PC-9 (cell line): ENCODE measurements around the gene TRIM15.

ENCODE experiments used
- EZH2 ChIP-seq: fragments of 200-600 bp; sonication (generic); IDR thresholded peaks from 2 replicates; pipeline ENCODE4 v1.8.0; 2017; ENCODE audit warnings: antibody characterized with exemption, low read depth
- TF ChIP-seq, protein P1 (sequence below): fragments of 200-600 bp; sonication (generic); conservative IDR thresholded peaks from 2 replicates; pipeline ENCODE4 v1.6.1; 2017; ENCODE audit warnings: mixed run types, antibody characterized with exemption, mild to moderate bottlenecking, moderate library complexity

DNA sequence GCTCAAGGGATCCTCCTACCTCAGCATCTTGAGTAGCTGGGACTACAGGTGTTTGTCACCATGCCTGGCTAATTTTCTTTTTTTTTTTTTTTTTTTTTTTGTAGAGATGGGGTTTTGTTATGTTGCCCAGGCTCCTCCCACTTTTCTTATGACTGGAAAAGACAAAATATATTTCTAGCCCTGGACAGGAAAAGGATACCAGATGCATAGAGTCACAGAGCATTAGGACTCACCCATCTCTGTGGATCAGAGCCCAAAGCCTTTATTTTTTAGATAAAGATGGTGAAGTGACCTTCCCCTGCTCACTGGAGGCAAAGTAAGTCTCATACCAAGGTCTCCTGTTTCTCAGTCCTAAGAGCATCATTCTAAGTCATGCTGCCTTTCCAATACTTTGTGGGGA, 5.8 kb upstream of the TRIM15 start:
- TF ChIP-seq, protein P1, sequence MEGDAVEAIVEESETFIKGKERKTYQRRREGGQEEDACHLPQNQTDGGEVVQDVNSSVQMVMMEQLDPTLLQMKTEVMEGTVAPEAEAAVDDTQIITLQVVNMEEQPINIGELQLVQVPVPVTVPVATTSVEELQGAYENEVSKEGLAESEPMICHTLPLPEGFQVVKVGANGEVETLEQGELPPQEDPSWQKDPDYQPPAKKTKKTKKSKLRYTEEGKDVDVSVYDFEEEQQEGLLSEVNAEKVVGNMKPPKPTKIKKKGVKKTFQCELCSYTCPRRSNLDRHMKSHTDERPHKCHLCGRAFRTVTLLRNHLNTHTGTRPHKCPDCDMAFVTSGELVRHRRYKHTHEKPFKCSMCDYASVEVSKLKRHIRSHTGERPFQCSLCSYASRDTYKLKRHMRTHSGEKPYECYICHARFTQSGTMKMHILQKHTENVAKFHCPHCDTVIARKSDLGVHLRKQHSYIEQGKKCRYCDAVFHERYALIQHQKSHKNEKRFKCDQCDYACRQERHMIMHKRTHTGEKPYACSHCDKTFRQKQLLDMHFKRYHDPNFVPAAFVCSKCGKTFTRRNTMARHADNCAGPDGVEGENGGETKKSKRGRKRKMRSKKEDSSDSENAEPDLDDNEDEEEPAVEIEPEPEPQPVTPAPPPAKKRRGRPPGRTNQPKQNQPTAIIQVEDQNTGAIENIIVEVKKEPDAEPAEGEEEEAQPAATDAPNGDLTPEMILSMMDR: no peak
- TF ChIP-seq EZH2: no peak
